Measurements from ENCODE around the gene PPP1R9A.

The PPP1R9A gene

DNA sequence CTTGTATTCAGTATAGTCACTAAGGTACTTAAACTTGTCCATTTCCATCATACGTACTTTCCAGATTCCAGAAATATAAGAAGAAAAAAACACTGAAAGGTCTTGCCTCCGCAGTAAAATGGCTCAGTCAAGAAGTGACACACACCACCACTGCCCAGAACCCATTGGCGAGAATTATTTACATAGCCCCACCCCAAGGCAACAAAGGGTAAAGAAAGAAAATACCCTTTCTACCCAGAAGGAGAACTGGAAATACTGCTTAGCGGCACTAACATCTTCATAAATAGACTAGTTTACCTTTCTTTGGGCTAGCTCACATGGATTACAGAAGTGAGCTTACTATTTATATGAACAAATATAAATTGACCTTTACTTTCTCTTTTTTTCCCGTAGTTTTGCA lies 194.0 kb downstream of the PPP1R9A start:
- DNase-seq = no peak

DNA sequence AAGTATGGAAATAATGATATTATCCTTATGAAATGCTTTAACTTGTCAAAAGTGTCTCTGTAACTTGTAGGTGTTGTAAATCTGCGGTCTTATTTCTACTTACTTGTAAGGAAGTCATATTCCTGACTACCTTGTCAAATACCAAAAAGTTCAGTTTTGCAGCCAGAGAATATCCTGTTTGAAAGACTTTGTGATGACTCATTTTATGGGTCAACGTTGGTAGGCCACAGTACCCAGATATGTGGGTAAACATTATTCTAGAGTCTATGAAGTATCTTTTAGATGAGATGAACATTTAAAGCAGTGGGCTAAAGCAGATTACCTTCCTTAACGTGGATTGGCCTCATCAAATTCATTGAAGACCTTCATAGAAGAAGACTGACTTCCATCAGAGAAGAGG lies 195.3 kb downstream of the PPP1R9A start:
- DNase-seq = no peak

DNA sequence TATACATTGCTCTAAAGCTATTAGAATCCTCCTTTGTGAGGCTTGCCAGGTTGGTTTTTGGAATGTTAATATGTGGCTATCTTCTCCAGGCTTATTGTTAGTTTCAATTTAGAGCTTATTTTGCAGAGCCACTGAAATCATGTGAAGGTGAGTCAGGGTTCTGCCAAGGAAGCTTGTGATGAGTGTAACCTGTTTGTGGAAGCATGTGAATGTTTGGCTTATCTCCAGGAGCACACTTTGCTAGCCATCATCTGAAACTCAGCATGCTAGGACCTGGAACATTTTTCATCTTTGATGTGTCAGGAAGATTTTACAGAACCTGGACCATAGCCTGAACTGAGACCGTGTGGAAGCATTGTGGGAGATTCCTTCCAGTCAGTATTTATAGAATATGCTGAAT lies 197.3 kb downstream of the PPP1R9A start:
- no peak for DNase-seq

DNA sequence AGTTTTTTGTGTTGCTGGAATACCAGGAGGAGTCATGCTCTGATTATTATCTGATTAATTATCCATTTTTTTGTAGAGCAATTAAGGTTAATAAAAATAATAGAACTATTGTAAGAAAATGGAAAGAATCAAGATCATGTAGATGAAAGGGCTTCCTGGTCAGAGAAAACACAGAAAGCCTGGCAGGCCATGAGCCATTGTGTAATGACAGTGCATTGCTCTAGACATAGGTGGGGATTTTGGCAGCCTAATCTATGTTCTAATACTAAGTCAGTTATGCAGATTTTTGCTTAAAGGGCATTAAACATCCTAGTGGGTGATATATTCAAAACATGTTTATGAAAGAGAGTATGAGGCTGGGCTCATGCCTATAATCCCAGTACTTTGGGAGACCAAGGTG lies 198.2 kb downstream of the PPP1R9A start:
- DNase-seq = no peak

DNA sequence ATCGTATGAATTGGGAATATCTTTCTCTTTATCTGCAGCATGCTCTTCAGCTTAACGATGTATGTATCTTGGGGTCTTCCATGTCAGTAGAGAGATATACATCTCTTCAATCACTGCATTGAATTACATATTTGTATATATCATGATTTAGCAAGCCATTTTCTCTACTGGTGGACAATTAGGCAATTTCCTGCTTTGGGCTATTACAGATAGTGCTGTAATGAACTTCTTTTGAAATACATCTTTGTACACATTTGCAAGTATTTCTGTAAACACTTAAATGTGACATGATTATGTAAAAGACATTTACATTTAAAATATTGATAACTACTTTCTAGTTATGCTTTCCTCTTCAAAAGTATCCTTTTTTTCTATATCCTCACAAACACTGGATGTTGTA lies 199.0 kb downstream of the PPP1R9A start:
- DNase-seq = no peak

DNA sequence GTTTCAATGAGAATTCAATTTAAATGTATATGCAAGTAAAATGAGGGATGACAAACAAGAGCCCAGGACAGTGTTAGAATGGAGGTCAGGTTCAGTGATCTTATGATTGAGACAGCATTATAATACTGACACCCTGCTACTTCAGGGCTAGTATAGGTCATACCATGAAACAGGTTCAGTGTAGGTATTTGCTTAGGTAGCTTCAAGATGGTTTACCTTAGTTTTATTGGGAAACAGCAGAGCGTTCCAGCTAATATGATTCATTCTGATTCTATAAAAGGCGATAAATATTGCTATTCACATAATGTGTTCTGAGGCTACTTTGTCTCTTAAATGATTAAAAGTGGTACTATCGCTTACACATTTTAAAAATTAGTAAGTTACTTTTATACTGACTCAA lies 203.3 kb downstream of the PPP1R9A start:
- no peak for DNase-seq

DNA sequence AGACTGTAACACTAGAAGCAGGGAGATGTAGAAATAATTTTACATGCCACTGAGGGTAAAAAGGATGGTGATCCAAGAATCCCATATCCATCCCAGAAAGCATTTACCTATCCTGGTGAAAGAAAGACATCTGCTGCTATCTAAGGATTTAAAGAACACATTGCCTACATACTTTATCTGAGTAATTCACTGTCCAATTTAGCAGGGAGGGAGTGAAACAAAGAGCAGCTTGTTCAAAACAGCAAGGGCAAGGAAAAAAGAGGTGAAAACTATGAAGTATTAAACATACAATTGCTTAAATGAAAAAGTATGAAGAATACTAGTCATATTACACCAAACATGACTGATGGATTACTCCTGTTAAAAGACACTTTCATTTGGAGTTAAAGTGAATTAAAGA lies 206.2 kb downstream of the PPP1R9A start:
- no peak for DNase-seq

DNA sequence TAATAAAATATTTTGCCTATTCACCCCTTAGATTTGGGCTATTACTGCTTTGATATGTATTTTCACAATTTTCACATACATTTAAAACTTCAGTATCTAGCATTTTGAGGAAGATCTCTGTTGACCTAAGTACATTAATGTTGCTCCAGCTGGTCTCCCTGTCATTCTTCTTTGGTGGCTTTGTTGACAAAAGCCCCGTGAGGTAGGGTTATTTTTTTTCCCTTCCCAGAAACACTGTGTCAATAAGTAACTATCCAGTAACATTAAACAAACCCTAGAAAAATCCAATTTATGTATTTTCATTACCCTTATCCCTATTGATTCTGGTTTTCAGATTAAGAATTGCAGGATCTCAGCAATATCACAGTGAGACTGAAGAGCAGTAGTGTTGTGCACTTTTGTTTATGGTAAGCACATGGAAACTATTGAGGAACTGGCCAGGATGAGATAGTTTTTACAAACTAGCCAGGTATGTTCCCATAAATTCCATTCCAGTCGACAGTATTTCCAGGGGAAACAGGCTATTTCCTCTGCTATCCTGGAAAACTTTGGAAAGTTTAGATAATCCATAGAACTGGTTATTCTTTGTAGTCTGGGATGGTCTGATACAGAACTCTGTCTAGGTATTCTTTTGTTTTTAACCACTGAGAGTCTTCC lies 218.8 kb downstream of the PPP1R9A start:
- no peak for DNase-seq

DNA sequence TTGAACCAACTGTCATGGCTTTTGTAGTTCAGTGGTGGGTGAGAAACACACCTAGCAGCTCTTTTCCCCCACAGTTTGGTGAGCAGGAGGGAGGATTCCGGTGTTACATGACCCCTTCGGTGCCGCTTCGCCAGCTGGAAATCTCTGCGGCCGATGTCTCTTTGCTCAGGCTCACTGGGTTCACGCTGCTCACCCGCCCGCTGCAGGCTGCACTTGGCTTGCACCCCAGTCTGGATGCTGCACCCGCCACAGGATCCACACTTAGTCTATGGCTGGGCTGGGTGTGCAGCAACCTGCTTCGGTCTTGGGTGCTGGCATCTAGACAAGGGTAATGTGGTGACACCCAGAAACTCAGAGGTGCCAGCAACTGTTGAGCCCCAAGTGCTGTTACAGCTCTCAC lies 225.1 kb downstream of the PPP1R9A start:
- DNase-seq = no peak

DNA sequence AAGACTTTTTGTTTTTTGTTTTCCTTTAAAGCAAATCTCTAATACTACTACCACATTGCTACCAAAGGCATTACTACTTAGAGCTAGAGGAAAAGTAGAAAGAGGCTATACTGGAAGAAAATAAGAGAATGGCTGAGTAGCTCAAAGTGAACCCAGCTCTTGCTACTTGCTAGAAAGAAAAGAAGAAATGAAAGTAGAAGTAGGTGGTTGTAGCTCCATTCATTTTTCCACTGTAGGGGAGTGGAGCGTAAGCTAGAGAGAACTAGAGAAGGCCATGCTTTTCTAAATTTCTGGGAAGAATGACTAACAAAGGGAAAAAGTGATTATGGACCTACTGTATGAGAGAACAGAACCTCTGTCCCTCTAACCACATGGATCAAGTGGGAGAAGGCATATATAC lies 232.5 kb downstream of the PPP1R9A start:
- DNase-seq = no peak

DNA sequence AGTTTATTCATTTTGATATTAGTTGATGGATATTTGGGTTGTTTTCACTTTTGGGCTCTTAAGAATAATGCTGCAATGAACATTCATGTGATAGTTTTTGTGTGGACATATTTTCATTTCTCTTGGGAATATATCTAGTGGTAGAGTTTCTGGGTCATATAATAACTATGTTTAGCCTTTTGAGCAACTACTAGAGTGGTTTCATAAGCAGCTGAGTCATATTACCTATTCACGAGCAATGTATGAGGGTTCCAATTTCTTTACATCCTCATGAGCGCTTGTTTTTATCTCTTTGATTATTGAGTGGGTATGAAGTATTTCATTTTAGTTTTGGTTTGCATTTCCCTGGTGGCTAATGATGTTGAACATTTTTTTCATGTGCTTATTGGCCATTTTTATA lies 234.4 kb downstream of the PPP1R9A start:
- no peak for DNase-seq

DNA sequence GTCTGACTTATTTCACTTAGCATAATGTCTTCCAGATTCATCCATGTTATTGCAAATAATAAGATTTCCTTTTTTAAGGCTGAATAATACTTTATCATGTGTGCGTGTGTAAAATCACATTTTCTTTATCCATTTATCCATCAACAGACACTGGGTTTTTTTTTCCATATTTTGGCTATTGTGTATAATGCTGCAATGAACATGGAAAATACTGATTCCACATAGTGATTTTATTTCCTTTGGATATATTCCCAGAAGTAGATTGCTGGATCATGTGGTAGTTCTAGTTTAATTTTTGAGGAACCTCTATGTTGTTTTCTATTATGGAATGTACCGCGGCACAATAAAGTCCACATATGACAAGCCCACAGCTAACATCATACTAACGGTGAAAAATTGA lies 236.9 kb downstream of the PPP1R9A start:
- DNase-seq = no peak

DNA sequence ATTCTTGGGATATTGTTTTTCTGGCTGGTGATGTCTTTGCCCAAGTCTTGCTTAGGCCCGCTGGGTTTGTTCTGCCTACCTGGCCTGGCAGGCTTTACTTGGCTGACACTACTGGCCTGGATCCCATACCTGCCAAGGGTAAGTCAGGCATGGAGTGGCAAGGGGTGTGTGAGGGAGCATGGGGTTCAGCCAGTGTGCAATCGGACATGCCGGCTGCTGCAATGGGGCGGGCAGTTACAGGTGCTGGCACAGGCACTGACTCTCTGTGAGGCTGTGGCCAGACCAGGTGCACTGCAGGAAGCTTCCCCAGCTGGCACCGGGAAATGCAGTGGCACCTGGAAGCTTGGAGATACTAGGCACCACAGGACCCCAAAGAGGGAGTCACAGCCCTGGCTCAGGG lies 248.6 kb downstream of the PPP1R9A start:
- DNase-seq = no peak

DNA sequence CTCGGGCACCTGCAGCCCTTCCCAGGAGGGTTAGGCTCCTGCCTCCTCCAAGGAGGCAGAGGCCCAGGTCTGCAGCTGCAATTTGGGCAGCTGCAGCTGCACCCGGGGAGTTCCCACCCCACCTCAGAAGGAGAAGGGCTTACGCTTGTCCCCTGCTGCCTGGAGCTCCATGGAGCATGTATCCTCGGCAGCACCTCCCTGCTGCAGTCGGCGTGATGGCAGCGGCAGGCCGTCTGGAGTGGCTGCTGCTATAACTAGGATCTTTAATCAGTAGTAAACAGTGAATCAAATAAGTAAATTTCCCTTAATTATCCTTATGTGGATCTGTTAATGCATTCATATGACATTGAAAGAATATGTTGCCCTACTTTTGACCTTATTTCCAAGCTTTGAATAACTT lies 250.0 kb downstream of the PPP1R9A start:
- DNase-seq = no peak

DNA sequence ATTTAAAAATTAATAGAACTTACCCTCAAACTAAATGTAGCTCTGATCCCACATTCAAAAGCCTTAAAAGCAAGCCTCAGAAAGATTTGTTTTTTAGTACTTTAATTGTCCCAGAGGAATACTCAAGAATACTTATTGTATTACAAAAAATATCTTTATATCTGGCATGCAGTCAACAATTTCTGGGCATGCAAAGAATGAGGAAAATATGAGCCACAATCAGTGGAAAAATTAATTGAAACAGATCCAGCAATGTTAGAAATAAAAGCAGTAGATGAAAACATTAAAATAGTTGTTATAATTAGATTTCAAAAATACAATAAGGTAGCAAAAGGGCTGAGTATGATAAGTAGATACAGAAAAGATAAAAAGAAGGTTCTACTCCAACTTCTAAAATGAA lies 262.3 kb downstream of the PPP1R9A start:
- DNase-seq = no peak

DNA sequence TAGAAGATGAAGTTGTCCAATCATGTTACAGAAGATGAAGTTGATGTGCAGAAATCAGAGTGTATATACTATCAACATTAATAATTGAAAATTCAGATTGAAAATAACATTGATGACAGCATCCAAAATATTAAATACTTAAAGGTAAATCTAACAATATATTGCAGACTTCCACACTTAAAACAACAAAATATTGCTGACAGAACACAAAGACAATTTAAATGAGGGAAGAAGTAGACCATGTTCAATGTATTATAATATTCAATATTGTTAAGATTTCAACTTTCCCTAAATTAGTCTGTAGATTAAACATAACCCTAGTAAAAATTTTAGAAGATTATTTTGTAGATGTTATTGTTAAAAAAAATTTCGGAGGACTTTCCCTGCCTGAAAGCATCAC lies 265.0 kb downstream of the PPP1R9A start:
- DNase-seq = no peak

DNA sequence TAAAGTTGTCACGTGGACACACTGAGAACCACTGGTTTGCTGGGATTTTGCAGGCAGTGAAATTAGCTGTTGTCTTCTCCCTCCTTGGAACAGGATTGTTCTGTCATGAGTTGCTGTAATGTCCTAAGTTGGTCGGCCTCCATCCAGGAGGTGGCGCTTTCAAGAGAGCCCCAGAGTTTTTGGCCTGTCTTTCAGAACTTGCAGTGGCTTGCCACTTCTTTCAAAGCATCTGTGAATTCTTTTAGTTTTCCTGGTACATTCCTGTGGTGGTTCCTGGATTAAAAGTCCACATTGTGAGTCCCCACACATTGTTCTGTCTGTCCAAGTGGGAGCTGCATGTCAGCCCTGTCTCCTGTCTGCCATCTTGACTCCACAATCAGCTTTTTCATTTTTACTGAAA lies 283.1 kb downstream of the PPP1R9A start:
- no peak for DNase-seq

DNA sequence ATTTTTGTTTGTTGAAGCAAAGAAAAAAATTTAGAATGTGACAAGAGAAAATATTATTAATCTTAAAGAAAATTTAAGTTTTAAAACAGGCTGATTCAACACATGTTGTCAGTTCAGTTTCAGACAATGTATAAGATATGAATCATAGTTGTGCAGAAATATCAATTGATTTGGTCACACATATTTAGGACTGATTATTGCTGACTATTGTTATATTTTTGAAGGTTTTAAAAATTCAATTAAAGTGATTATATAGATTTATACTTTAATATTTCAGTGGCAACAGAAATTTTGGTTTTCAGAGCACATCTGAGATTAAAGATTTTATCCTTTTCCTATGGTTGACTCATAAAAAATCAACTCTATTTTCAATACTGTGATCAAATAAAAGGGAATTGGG lies 284.4 kb downstream of the PPP1R9A start:
- no peak for DNase-seq

DNA sequence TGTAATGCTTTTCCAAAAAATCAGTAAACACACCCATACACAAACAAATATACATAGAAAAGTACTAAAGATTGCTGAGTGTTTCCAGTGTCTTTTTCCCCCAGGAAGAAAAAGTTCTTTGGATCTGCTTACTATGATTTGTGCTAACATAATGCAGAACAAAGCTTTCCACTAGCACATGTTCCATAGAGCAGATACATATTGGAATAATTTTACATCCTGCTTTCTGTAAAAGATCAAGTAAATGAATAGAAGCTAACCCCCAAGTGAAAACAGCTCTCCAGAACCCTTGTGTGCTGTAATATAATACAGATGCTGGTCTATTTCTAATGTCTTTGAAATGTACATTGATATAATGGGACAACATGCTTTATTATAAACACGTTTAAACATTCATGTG lies 291.5 kb downstream of the PPP1R9A start:
- DNase-seq = no peak

DNA sequence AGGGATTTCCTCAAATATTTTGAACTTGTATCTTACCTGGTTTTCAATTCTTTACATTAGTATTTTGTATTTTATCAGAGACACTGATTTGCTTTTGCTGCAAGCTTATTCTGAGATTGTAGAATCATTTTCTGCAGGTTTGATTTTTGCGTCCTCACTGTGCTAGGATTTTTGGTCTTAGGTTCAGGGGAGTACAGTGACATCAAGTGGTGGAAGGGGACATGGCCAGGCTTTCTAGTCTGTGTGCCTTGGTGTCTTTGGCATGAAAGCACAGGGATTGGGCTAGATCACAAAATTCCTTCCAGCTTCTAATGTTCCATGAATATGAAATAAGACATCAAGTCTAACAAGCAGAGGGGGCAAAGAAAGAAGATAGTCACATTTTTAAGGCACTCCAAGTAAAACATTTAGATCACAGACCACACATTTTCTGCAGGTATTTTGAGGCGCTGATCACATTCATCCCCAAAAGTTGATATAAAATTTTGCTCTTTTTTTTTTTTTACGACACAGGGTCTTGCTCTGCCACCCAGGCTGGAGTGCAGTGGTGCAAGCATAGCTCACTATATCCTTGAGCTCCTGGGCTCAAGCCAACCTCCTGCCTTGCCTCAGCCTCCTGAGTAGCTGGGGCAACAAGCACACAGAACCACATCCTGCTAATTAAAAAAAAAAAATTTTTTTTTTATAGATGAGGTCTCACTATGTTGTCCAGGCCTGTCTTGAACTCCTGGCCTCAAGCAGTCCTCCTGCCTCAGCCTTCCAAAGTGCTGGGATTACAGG lies 292.6 kb downstream of the PPP1R9A start:
- DNase-seq = peak; percentile 60

DNA sequence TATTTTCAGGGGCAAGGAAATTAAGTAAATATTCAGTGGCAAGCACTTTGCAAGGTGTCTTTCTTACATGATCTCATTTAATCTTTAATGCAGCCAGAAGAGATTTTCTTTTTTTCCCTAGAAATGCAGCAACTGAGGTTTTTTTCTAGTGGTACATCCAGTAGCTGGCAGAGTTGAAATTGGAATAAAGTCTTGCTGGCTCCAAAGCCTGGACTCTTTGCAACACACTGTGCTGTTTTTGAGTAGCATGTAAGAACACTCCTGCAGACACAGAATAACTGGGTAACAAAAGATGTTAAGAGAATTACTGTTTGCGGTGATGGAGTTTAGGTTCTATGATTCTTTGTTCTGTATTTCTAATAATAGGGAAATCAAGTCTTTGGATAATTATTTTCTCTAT lies 293.3 kb downstream of the PPP1R9A start:
- no peak for DNase-seq

DNA sequence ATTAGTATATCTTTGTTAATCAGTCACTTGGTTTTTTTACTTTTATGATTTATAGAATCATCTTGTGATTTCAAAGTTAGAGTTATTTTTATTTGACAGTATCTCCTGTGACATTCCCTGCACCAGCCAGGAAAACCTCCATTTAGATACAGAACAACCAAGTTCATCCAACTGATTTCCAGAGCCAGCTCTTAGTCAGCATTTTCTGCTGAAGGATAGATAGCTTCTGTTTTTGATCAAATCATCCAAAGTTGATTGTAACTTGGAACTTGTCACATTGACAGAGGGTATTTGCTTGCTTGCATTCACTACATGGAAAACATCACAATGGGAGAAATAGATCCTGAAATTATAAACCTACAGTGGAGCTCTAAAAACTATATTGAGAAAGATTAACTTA lies 294.3 kb downstream of the PPP1R9A start:
- DNase-seq = no peak

DNA sequence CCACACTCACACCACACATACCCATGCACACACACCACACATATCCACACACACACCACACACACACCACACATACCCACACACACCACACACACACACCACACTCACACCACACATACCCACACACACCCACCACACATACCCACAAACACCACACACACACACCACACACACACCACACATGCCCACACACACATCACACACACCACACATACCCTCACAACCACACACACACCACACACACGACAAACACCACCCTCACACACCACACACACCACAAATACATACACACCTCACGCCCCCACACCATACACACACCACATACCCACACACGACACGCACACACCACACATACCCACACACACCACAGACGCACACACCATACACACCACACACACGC lies 297.2 kb downstream of the PPP1R9A start:
- DNase-seq = no peak

DNA sequence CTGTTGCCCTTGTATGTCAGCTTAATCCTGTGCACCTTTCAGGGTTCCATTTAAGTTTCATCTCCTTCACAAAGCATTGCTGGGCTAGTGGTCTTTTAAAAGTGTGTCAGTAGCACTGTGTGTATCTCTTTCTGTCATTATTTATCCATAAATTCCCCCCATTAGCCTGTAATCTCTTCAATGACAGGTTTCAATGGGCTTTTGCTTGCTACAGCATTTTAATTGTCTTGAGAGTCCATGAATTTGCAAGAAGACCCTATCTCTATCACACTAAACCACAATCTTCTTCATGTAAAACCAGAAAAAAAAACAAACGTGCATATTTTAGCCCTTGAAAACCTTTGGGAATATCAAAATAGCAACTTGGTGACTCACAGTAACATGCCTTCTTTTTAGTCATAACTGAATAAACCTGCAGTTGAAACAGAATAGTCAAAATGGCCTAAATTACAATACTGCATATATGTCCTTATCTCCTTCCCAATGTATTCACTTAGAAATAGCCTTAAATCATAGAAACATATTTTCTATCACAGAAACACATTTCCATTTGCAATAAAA lies 298.4 kb downstream of the PPP1R9A start:
- DNase-seq = no peak

DNA sequence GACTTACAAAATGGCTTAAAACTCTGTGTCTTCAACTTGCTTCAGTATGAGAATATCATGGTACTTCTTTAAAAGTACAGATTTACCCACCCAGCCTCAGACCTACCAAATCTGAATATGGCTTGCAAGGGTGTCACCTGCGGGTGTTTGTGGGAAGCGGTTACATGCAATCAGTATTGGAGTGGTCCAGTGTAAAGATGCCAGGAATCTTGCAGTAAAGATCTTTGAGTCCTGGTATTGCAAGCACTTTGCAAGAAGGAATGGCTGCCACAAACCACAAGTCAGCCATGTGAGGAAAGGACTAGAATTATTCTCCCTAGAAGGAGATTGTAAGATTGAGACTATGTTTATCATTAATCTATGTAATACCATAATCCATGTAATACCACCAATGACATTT lies 301.9 kb downstream of the PPP1R9A start:
- DNase-seq = no peak

Measured in NCI-H526 treated with DMSO at 0.1 percent for 48 hours (cell line).